HL-60 (cell line): Measurements from ENCODE around the gene TMEM106C.

Experiments
- CTCF ChIP-seq: IDR thresholded peaks from one replicate; pipeline ENCODE4 v1.5.1; 2011; ENCODE audit warnings: low read length, control low read depth, inconsistent platforms; ENCODE audit not compliant: insufficient read depth
- GABPA ChIP-seq: IDR thresholded peaks from 2 replicates; pipeline ENCODE4 v1.6.1; 2012; ENCODE audit warnings: low read depth
- POLR2AphosphoS5 ChIP-seq: IDR thresholded peaks from 2 replicates; pipeline ENCODE4 v1.6.1; 2012; ENCODE audit warnings: low read depth
- REST ChIP-seq: IDR thresholded peaks from 2 replicates; pipeline ENCODE4 v1.6.1; 2012; ENCODE audit warnings: low read depth; ENCODE audit not compliant: insufficient replicate concordance

GRCh38 chr12:48016373-48017020 lies 53.1 kb downstream of the TMEM106C start:
- TF ChIP-seq CTCF (no peak), REST (no peak), GABPA (no peak), POLR2AphosphoS5 (no peak)
